Germinal center (tissue), 1 donor: ENCODE data around the gene HTR3A.
"Not testable (repeated sequence)": the region's sequence is repeated elsewhere in the genome, so short reads cannot be mapped to it uniquely, and the experiment has no call there.

Experiments used
- DNase-seq: peaks from one replicate; pipeline ENCODE4 v3.0.0; 2012; ENCODE audit warnings: mixed read lengths, low spot score

HTR3A gene

DNA sequence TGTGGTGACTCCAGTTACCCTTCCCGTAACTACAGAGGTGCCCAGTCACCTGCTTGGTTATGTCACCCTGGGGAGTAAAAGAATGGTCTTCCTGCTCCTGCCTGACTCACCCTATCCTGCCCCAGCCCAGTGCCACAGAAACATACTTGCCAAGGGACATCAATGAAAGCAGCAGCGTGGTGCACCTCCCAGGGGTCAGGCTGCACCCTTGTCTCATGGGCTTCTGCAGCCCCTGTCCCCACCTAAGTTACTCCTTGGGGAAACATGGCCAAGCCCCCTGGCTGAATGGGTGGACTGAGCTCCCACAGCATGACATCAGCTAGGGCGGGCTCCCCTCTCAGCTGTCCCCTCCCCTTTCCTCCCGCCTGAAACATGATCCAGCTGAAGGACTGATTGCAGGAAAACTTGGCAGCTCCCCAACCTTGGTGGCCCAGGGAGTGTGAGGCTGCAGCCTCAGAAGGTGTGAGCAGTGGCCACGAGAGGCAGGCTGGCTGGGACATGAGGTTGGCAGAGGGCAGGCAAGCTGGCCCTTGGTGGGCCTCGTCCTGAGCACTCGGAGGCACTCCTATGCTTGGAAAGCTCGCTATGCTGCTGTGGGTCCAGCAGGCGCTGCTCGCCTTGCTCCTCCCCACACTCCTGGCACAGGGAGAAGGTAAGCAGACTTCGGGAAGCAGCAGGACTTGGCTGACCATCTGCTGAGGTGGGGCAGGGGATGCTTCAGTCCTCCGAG lies at the start of gene HTR3A:
HTR3A (plus strand) TSS at position 368 of the 730 bp plus-strand sequence; CDS start at position 586, 218 bp downstream.
- DNase-seq: no peak

GRCh38 chr11:113926273-113927197 lies 48.4 kb upstream of the HTR3A start:
- DNase-seq: no peak

GRCh38 chr11:113928311-113928710 lies 46.6 kb upstream of the HTR3A start:
- DNase-seq: no peak

GRCh38 chr11:113932788-113933187 lies 42.1 kb upstream of the HTR3A start:
- DNase-seq: no peak

- DNase-seq: not testable (repeated sequence)
Observed at GRCh38 chr11:113934193-113934592, 40.7 kb upstream of the HTR3A start.

- DNase-seq: no peak
Observed at GRCh38 chr11:113934761-113935160, 40.1 kb upstream of the HTR3A start.

DNA sequence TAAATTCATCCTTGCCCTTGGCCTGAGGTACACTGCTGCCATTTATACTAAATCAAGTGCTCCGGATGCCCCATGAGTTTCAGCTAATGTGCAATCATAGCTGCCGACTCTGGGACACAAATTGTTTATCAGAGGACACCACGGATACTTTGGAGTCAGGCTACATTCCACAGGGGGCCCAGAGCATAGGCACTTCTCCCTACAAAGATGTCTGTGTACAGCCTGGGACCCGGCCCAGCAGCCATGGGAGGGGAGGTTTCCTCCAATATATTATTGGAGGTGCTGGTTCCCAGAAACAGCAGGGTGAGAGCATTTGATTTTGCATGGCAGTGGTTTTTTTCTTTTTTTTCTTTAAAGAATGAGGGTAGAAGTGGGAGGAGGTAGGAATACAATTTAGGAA lies 39.0 kb upstream of the HTR3A start:
- no peak for DNase-seq

- DNase-seq: no peak
Observed at GRCh38 chr11:113937918-113938317, 37.0 kb upstream of the HTR3A start.

- DNase-seq: no peak
Observed at GRCh38 chr11:113942256-113942655, 32.7 kb upstream of the HTR3A start.

- not testable (repeated sequence) for DNase-seq
Observed at GRCh38 chr11:113946162-113946561, 28.7 kb upstream of the HTR3A start.

- DNase-seq: peak; percentile 61
Observed at GRCh38 chr11:113947994-113948393, 26.9 kb upstream of the HTR3A start.

DNA sequence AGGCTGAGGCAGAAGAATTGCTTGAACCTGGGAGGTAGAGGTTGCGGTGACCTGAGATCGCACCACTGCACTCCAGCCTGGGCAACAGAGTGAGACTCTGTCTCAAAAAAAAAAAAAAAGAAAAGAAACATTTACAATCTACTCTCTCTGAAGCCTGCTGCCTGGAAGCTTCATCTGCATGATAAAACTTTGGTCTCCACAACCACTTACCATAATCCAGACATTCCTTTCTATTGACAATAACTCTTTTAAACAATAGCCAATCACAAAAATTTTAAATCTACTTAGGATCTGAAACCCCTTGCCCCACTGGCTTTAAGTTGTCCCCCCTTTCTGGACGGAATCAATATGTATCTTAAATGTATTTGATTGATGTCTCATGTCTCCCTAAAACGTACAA lies 25.0 kb upstream of the HTR3A start:
- no peak for DNase-seq

GRCh38 chr11:113951537-113951936 lies 23.4 kb upstream of the HTR3A start:
- no peak for DNase-seq

DNA sequence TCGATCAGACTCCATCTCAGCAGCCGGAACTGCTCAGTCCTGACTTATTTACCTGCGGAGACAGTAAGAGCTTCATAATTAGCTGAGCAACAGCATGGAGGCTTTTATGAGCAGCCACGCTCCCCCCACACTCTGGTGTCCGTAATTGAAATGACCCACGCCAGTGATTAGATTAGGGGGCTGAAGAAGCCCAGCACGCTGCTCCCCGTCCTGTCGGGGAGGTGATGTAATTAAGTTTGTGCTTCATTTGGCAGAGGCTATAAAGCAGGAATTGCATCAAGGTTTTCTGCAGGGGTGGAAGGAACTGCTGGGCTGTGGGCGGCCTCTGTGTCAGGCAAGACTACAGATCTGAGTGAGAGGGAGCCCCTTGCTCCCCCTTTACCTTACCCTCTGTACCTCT lies 22.8 kb upstream of the HTR3A start:
- DNase-seq: no peak

DNA sequence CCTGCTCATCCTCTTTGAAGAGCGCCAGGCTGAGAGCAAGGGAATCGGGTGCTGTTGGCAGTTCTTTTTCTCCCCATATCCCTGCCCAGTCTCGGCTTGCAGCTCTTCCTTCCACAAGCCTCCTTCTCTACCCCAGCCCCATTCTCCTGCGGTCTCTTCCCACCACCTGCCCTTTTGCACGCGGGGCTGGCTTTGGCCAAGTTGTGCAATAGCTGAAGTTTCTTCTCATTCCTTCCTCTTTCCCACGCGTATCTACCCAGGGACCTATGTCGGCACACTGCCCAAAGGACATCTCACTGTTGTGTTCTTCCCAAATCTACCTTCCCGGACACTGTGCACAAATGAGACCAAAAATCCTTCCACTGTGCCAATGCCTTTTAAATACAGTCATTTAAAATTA lies 22.3 kb upstream of the HTR3A start:
- DNase-seq: no peak

DNA sequence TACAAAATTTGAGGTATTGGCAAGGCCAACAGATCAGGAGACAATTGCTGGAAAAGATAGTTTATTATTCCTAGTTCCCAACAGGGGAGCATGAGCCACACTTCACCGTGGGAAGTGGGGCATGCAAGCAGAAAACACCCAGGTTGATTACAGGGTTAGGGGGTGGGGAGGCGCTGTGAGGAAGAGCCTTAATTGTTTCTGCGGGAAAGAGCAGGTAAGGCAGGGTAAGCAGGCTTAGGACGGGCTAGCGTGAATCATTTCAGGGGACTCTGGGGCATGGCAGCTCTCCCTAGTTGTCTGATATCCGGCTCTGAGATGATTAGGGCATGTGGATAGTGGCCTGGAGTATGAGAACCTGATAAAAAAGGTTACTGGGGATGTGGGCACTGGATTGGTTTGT lies 20.7 kb upstream of the HTR3A start:
- DNase-seq: no peak

DNA sequence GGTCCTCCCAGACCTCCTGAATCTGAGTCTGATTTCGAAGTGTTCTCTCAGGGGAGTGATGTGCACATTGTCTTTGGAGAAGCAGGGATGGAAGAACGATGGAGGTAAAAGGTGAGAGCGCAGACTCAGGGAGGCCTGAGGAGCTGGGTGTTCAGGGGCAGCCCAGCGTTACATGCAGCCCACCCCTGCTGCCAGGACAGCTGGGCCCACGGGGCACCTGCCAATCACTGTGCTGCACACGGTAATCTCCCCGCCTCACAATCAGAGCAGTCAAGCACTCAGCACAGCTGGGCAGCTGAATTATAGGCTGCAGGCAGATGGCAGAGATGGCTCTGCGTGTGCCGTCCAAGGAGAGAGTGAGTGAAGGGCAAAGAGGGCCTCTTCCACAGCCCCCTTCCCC lies 17.9 kb upstream of the HTR3A start:
- no peak for DNase-seq

DNA sequence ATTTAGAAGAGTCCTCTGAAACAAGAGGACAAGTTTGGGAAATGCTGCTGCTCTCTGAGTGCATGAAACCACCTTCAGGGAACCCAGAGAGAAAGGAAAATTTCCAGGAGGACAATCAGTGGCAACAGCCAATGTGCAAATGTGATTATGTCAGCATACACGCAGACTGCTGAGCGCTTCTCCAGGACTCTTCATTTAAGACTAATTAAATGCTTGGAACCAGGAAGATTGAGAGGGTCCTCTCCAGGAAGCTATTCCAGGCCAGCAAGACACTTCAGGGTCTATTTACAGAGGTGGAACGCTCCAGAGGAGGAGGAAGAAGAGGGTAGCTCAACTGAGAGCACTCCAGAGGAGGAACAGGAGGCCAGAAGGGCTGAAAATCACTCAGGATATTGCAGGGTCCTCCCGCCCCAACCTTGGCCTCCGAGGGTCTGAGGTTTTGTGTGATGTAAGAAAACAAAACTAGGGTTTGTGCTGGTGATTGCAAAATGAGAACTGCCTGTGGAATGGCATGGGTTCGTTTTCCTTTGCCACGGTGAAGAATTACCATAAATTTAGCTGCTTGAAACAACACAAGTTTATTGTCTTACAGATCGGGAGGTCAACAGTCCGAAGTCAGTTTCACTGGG lies 14.1 kb upstream of the HTR3A start:
- DNase-seq: no peak

GRCh38 chr11:113967361-113967760 lies 7.5 kb upstream of the HTR3A start:
- DNase-seq: peak; percentile 57

GRCh38 chr11:113971506-113972195 lies 3.3 kb upstream of the HTR3A start:
- no peak for DNase-seq

DNA sequence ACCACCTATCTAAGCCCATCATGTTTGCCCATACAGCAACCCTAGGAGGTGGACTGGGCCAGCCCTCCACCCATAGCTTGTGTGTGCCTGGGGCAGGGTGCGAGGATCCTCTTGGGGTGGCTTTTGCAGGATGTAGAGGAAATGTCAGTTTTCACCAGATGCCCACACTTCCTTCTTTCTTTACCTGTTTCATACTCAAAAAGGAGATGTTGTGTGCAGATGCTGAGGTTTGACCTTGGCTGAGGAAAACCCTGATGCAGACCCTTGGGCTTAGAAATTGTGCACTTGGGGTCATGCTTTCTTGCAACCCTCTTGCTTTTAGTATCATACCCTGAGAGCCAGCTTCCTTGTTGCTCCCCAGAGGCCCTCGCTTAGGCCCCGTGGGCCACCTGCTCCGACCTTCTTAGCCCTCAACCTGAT lies 2.2 kb downstream of the HTR3A start:
- DNase-seq: peak; percentile 75

DNA sequence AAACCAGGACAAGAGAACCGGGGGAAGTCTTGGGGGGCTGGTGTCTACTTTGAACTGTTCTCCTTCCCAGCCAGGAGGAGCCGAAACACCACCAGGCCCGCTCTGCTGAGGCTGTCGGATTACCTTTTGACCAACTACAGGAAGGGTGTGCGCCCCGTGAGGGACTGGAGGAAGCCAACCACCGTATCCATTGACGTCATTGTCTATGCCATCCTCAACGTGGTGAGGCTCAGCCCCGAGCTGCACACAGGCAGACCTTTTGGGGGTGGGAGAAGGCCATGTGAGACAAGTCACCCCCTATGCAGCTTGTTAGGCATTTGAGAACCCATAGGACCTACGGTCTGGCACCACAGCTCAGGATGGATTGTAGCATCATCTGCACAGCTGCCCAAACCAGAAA lies 2.8 kb downstream of the HTR3A start:
- peak; percentile 74 for DNase-seq
